ENCODE data around the gene TLN1.

TLN1 gene

DNA sequence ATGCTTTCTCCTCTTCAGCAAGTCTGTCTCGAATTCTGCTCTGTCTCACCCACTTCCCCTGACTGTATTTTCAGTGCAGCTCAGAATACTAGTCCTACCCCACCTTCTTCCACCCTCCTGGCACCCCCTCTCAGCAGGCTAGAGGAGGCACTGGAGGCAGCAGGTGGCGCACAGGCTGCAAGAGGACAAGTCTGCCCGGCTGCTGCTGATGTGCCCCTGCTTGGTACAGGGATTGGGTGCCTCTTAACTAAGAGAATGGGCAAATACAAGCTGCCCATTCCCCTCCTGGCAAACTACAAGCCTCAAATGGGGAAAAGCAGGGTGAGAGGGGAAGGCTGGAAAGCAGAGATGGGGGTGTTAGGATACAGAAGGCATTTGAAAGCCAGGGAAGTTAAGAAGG, 5.1 kb downstream of the TLN1 start:
- TF ChIP-seq, protein P1, sequence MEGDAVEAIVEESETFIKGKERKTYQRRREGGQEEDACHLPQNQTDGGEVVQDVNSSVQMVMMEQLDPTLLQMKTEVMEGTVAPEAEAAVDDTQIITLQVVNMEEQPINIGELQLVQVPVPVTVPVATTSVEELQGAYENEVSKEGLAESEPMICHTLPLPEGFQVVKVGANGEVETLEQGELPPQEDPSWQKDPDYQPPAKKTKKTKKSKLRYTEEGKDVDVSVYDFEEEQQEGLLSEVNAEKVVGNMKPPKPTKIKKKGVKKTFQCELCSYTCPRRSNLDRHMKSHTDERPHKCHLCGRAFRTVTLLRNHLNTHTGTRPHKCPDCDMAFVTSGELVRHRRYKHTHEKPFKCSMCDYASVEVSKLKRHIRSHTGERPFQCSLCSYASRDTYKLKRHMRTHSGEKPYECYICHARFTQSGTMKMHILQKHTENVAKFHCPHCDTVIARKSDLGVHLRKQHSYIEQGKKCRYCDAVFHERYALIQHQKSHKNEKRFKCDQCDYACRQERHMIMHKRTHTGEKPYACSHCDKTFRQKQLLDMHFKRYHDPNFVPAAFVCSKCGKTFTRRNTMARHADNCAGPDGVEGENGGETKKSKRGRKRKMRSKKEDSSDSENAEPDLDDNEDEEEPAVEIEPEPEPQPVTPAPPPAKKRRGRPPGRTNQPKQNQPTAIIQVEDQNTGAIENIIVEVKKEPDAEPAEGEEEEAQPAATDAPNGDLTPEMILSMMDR (IDR thresholded peaks at IDR 0.05) = no peak

DNA sequence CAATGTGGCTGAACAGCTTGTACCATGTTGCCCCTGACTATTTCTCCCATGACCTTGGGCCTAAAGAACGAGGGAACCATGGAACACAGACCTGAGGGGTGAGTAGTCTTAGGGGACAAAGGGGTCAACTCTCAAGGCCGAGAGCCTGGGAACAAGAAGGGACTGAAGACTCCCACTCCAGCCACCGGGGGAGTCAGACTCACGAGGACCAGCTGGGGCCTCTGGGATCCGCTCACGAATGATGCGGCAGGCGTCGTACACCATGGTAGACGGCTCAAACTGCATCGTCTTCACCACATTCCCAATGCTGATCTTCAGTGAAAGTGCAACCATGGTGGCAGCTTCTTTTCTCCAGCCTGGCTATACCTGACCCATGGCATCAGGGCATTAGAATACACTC, 6.6 kb downstream of the TLN1 start:
- TF ChIP-seq, protein P1 (IDR thresholded peaks at IDR 0.05) = no peak

DNA sequence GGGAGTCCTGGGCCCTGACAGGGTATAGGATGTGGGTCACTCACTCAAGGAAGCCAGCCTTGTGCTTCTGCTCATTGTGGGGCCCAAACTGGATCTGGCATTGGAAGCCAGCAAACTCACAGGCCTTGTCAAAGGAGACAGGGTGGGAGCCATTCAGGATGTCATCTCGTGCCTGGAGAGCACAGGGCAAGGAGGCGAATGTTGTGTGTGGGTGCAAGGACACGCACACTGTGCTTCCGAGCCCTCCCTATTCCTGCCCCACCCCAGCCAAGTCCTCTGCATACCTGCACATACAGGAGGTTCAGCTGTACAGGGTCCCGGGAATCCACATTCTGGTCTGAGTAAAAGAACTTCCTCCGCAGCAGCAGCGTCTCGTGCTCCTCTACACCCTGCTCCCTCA, 8.1 kb downstream of the TLN1 start:
- TF ChIP-seq, protein P1 (IDR thresholded peaks at IDR 0.05) = no peak

DNA sequence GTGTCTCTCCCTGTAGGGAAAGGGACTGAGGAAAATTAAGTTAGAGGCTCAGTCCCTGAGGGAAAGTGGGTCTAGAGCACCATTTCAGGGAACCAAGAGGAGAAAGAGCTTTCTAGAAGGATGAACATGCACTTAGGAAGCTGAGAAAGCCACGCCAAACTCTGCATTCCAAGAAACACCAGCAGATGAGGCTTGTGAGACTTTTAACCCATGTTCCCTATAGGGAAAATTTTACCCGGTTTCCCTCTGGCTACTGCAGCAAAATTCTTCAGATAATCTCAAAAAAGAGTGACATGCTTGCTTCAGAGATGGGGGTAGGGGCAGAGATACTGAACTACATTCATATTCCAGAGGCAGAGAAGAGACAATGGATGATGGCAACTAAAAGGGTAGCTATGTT, 8.6 kb downstream of the TLN1 start:
- TF ChIP-seq, protein P1 (IDR thresholded peaks at IDR 0.05) = no peak

DNA sequence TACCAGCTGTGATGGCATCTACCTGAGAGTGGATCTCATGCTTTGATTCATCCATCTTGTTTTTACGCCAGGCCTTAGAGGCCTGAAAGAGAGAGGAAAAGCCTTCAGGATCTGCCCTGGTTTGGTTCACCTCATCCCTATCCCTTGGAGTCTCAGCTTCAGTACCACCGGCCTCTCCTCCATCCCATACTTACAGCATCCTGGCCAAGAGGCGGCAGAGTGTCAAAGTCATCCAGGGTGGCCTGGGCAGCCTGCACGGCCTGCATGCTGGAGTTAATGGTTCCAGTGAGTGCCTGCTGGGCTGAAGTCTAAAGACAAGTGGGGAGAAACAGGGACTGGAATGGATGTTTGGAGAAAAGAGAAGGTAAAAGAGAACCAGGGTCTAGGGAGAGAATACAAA, 12.4 kb downstream of the TLN1 start:
- TF ChIP-seq, protein P1 (IDR thresholded peaks at IDR 0.05) = no peak

DNA sequence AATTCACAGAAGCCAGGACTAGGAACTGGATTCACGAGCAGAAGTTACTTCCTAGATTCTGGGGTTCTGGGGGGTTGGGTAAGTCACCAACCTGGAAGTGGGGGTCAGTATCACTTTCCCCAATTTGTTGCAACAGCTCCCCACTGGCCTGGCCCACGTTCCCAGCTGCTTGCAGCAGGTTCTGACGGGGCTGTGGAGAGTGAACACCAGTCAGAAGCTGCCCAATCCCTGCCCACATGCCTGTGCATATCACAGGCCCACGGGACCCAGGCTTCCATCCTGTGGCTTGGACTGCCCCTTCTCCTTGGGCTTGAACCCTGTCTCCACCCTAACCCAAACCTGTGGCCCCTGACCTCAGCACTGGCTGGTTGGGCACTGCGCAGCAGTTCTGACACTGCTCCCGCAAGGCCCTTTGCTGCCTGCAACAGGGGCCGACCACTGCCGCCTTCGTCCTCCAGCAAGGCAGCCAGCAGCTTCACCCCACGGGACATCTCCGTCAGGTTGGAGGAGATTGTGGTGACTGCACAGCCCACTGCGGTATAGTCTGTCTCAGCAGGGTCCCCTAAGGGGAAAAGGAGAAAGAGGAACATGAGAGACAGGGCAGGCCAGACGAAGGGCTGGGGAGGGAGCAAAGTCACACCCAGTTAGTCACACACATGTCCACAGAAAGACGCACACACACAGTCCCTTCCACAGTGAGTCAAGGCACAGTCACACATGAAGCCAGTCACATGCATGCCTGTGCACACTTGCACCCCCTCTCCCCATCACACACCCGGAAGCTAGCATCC, 13.1 kb downstream of the TLN1 start:
- TF ChIP-seq, protein P1 (IDR thresholded peaks at IDR 0.05) = no peak

DNA sequence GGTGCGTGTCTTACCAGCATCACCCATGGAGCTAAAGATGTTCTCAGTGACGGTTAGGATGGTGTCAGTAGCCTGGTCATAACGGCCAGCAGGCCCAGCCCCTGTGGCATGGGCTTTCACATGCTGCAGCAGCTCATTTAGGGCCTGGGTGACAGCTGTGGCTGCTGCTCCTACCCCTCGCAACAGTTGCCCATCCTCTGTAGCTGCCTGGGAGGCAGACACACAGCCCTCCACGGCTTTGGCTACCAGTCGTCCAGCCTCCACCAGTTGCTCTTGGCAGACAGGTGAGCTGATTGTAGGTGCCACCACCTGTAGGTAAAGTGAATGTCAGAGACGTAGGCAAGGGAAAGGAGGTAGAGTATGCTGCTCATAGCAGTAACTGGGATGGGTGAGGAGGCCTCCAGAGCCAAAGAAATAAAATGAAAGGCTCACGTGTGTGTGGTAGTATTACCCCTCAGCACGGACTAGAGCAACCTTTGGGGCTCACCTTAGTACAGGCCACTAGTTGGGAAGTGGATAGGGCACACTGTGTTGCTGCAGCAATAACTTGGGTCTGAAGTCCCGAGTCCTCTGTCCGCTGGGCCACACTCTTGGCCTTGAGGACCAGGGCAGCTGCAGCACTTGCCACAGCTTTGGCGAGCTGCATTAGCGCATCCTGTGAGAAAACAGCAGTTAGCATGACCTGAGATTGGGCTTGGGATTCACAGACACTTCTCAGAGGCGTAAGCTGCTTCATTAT, 14.7 kb downstream of the TLN1 start:
- TF ChIP-seq, protein P1 (IDR thresholded peaks at IDR 0.05) = no peak

Data from LNCAP (cell line).